HEK293 (cell line): Measurements from ENCODE around the gene TMEM51.

ENCODE experiments used
- BCL11A ChIP-seq: fragments of 450-650 bp; formaldehyde crosslinking; IDR thresholded peaks from 2 replicates; pipeline ENCODE4 v1.5.1; 2016; ENCODE audit warnings: low read depth, missing biosample characterization, missing genetic modification characterization
- GLI2 ChIP-seq: fragments of 450-650 bp; formaldehyde crosslinking; IDR thresholded peaks from 2 replicates; pipeline ENCODE4; 2017; ENCODE audit warnings: missing biosample characterization, missing genetic modification characterization, low read depth, borderline replicate concordance
- MEIS1 ChIP-seq: sonication (generic); formaldehyde crosslinking; IDR thresholded peaks from 2 replicates; pipeline ENCODE4 v1.8.1; 2022; ENCODE audit warnings: missing genetic modification reagents, mild to moderate bottlenecking, borderline replicate concordance
- SALL2 ChIP-seq: fragments of 450-650 bp; formaldehyde crosslinking; IDR thresholded peaks from 2 replicates; pipeline ENCODE4 v1.5.0; 2017; ENCODE audit warnings: missing biosample characterization, mild to moderate bottlenecking, missing genetic modification characterization, borderline replicate concordance
- TSHZ1 ChIP-seq: fragments of 450-650 bp; formaldehyde crosslinking; IDR thresholded peaks from 2 replicates; pipeline ENCODE4 v1.5.1; 2016; ENCODE audit warnings: missing biosample characterization, missing genetic modification characterization, borderline replicate concordance
- YY2 ChIP-seq: fragments of 450-650 bp; formaldehyde crosslinking; IDR thresholded peaks from 2 replicates; pipeline ENCODE4 v1.5.1; 2016; ENCODE audit warnings: missing biosample characterization, missing genetic modification characterization
- ZBTB7A ChIP-seq: fragments of 450-650 bp; formaldehyde crosslinking; IDR thresholded peaks from 2 replicates; pipeline ENCODE4 v1.5.1; 2016; ENCODE audit warnings: low read depth, missing biosample characterization, missing genetic modification characterization
- ZNF121 ChIP-seq: fragments of 450-650 bp; formaldehyde crosslinking; IDR thresholded peaks from 2 replicates; pipeline ENCODE4 v1.5.1; 2016; ENCODE audit warnings: missing biosample characterization, missing genetic modification characterization
- ZNF148 ChIP-seq: fragments of 450-650 bp; formaldehyde crosslinking; IDR thresholded peaks from 2 replicates; pipeline ENCODE4 v1.5.0; 2017; ENCODE audit warnings: missing biosample characterization, missing genetic modification characterization, borderline replicate concordance
- ZNF221 ChIP-seq: fragments of 450-650 bp; formaldehyde crosslinking; IDR thresholded peaks from 2 replicates; pipeline ENCODE4 v1.5.1; 2017; ENCODE audit warnings: missing biosample characterization, missing genetic modification characterization, borderline replicate concordance
- ZNF266 ChIP-seq: fragments of 450-650 bp; formaldehyde crosslinking; IDR thresholded peaks from 2 replicates; pipeline ENCODE4 v1.5.1; 2016; ENCODE audit warnings: missing biosample characterization, missing genetic modification characterization, low read depth
- ZNF366 ChIP-seq: fragments of 450-650 bp; formaldehyde crosslinking; conservative IDR thresholded peaks from 2 replicates; pipeline ENCODE4 v1.5.1; 2016; ENCODE audit warnings: missing biosample characterization, missing genetic modification characterization
- ZNF394 ChIP-seq: fragments of 450-650 bp; formaldehyde crosslinking; IDR thresholded peaks from 2 replicates; pipeline ENCODE4 v1.5.1; 2016; ENCODE audit warnings: missing biosample characterization, missing genetic modification characterization, mild to moderate bottlenecking, moderate library complexity, borderline replicate concordance
- ZNF416 ChIP-seq: fragments of 450-650 bp; formaldehyde crosslinking; IDR thresholded peaks from 2 replicates; pipeline ENCODE4 v1.5.1; 2016; ENCODE audit warnings: missing biosample characterization, missing genetic modification characterization
- ZNF449 ChIP-seq: fragments of 450-650 bp; formaldehyde crosslinking; IDR thresholded peaks from 2 replicates; pipeline ENCODE4 v1.5.1; 2017; ENCODE audit warnings: missing biosample characterization, mild to moderate bottlenecking, missing genetic modification characterization, moderate library complexity
- ZNF529 ChIP-seq: fragments of 450-650 bp; formaldehyde crosslinking; IDR thresholded peaks from 2 replicates; pipeline ENCODE4 v1.5.1; 2017; ENCODE audit warnings: missing genetic modification characterization, missing biosample characterization; ENCODE audit not compliant: insufficient replicate concordance
- ZNF596 ChIP-seq: fragments of 450-650 bp; IDR thresholded peaks from 2 replicates; pipeline ENCODE4 v1.5.0; 2018; ENCODE audit warnings: missing biosample characterization, mild to moderate bottlenecking, missing genetic modification characterization, moderate library complexity
- ZNF600 ChIP-seq: fragments of 450-650 bp; formaldehyde crosslinking; IDR thresholded peaks from 2 replicates; pipeline ENCODE4 v1.5.1; 2016; ENCODE audit warnings: missing biosample characterization, missing genetic modification characterization
- ZNF610 ChIP-seq: fragments of 450-650 bp; formaldehyde crosslinking; IDR thresholded peaks from 2 replicates; pipeline ENCODE4 v1.5.1; 2016; ENCODE audit warnings: missing biosample characterization, missing genetic modification characterization, borderline replicate concordance
- ZNF624 ChIP-seq: fragments of 450-650 bp; formaldehyde crosslinking; IDR thresholded peaks from 2 replicates; pipeline ENCODE4 v1.5.1; 2017; ENCODE audit warnings: missing biosample characterization, missing genetic modification characterization
- ZNF629 ChIP-seq: fragments of 450-650 bp; formaldehyde crosslinking; IDR thresholded peaks from 2 replicates; pipeline ENCODE4 v1.5.1; 2017; ENCODE audit warnings: missing biosample characterization, missing genetic modification characterization
- ZNF785 ChIP-seq: fragments of 450-650 bp; formaldehyde crosslinking; IDR thresholded peaks from 2 replicates; pipeline ENCODE4 v1.5.1; 2016; ENCODE audit warnings: missing biosample characterization, missing genetic modification characterization
- ZNF791 ChIP-seq: fragments of 450-650 bp; formaldehyde crosslinking; IDR thresholded peaks from 2 replicates; pipeline ENCODE4 v1.5.1; 2016; ENCODE audit warnings: missing biosample characterization, missing genetic modification characterization
- TF ChIP-seq, protein P1 (sequence below): fragments of 450-650 bp; formaldehyde crosslinking; IDR thresholded peaks from 2 replicates; pipeline ENCODE4 v1.5.1; 2016; ENCODE audit warnings: missing biosample characterization, missing genetic modification characterization
- TF ChIP-seq, protein P2 (sequence below): fragments of 450-650 bp; formaldehyde crosslinking; IDR thresholded peaks from 2 replicates; pipeline ENCODE4; 2016; ENCODE audit warnings: missing biosample characterization, missing genetic modification characterization
- TF ChIP-seq, protein P3 (sequence below): fragments of 450-650 bp; formaldehyde crosslinking; IDR thresholded peaks from 2 replicates; pipeline ENCODE4 v1.5.1; 2016; ENCODE audit warnings: missing biosample characterization, missing genetic modification characterization

TMEM51 gene

GRCh38 chr1:15196807-15197530, 43.4 kb downstream of the TMEM51 start (continued):
- no peak for TF ChIP-seq ZNF596
- TF ChIP-seq, protein P1, sequence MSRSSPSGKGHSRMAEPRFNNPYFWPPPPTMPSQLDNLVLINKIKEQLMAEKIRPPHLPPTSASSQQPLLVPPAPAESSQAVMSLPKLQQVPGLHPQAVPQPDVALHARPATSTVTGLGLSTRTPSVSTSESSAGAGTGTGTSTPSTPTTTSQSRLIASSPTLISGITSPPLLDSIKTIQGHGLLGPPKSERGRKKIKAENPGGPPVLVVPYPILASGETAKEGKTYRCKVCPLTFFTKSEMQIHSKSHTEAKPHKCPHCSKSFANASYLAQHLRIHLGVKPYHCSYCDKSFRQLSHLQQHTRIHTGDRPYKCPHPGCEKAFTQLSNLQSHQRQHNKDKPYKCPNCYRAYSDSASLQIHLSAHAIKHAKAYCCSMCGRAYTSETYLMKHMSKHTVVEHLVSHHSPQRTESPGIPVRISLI (tag by site-specific recombination): no peak
- TF ChIP-seq ZNF416 (tag by site-specific recombination): no peak
- no peak for TF ChIP-seq ZNF221 (tag by site-specific recombination)
- TF ChIP-seq ZNF148: no peak
- no peak for TF ChIP-seq ZBTB7A
- TF ChIP-seq GLI2: no peak
- TF ChIP-seq ZNF266 (tag by site-specific recombination): no peak
- TF ChIP-seq, protein P2, sequence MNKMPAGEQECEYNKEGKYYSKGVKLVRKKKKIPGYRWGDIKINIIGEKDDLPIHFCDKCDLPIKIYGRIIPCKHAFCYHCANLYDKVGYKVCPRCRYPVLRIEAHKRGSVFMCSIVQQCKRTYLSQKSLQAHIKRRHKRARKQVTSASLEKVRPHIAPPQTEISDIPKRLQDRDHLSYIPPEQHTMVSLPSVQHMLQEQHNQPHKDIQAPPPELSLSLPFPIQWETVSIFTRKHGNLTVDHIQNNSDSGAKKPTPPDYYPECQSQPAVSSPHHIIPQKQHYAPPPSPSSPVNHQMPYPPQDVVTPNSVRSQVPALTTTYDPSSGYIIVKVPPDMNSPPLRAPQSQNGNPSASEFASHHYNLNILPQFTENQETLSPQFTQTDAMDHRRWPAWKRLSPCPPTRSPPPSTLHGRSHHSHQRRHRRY (tag by site-specific recombination): no peak
- TF ChIP-seq YY2 (tag by site-specific recombination): no peak
- no peak for TF ChIP-seq SALL2 (tag by site-specific recombination)
- TF ChIP-seq, protein P3, sequence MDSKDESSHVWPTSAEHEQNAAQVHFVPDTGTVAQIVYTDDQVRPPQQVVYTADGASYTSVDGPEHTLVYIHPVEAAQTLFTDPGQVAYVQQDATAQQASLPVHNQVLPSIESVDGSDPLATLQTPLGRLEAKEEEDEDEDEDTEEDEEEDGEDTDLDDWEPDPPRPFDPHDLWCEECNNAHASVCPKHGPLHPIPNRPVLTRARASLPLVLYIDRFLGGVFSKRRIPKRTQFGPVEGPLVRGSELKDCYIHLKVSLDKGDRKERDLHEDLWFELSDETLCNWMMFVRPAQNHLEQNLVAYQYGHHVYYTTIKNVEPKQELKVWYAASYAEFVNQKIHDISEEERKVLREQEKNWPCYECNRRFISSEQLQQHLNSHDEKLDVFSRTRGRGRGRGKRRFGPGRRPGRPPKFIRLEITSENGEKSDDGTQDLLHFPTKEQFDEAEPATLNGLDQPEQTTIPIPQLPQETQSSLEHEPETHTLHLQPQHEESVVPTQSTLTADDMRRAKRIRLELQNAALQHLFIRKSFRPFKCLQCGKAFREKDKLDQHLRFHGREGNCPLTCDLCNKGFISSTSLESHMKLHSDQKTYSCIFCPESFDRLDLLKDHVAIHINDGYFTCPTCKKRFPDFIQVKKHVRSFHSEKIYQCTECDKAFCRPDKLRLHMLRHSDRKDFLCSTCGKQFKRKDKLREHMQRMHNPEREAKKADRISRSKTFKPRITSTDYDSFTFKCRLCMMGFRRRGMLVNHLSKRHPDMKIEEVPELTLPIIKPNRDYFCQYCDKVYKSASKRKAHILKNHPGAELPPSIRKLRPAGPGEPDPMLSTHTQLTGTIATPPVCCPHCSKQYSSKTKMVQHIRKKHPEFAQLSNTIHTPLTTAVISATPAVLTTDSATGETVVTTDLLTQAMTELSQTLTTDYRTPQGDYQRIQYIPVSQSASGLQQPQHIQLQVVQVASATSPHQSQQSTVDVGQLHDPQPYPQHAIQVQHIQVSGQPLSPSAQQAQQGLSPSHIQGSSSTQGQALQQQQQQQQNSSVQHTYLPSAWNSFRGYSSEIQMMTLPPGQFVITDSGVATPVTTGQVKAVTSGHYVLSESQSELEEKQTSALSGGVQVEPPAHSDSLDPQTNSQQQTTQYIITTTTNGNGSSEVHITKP (tag by site-specific recombination): no peak
- TF ChIP-seq ZNF449 (tag by site-specific recombination): no peak
- no peak for TF ChIP-seq MEIS1 (CRISPR knock-in tag)
- no peak for TF ChIP-seq ZNF394 (tag by site-specific recombination)
- no peak for TF ChIP-seq ZNF785 (tag by site-specific recombination)
- TF ChIP-seq ZNF610 (tag by site-specific recombination): no peak
- no peak for TF ChIP-seq ZNF366 (tag by site-specific recombination)
- peak; percentile 69; the same call in 1 of the 2 replicates for TF ChIP-seq ZNF600 (tag by site-specific recombination)
- TF ChIP-seq ZNF624 (tag by site-specific recombination): no peak
- TF ChIP-seq BCL11A (tag by site-specific recombination): no peak
- no peak for TF ChIP-seq ZNF529
- TF ChIP-seq ZNF121: no peak
- TF ChIP-seq ZNF791 (tag by site-specific recombination): no peak
- 0 out of 2 replicates have a peak, but pooled peaks have one; percentile 33 for TF ChIP-seq ZNF629 (tag by site-specific recombination)
- TF ChIP-seq TSHZ1 (tag by site-specific recombination): no peak
